ENCODE results near the gene GSTM2. TPM values are rescaled to one million over a fixed set of nuclear protein-coding genes. Genes with fewer than 3 reads are reported as not detected.

The GSTM2 gene
- total and polyA plus RNA-seq, 2 of the 4 experiments (the other 2 are of a cell fraction) = 10.2 to 85.5 TPM

GRCh38 chr1:109712321-109712864, 44.5 kb downstream of the GSTM2 start:
- no peak overlapping the region for H4K5ac ChIP-seq (ENCODE audit: low read depth, low read length)
- no peak overlapping the region for H3K4me3 ChIP-seq (ENCODE audit: insufficient read depth, low read depth, low read length)
- intact Hi-C loops (cut with micrococcal nuclease) (no loop called here), in situ Hi-C loops (cut with MboI; ENCODE audit: low sequenced_read_pairs) (no loop called here), dilution Hi-C loops (cut with HindIII; ENCODE audit: low sequenced_read_pairs, unreplicated experiment) (no loop called here)
- H3K9me3 ChIP-seq (ENCODE audit: control insufficient read depth, insufficient read depth, low read length) = peaks cover 6% of the 10 kb centered on the region
- no peaks in the 10 kb centered on the region for H3K79me1 ChIP-seq (ENCODE audit: low read depth in 1 of 2, low read length in 2 of 2)
- H2AK9ac ChIP-seq (replicated peaks; ENCODE audit: low read depth, low read length, poor library complexity) = no peak overlapping the region
- no peak overlapping the region for H3K18ac ChIP-seq (ENCODE audit: low read depth, low read length)
- ATAC-seq (ENCODE audit: low read depth) (peak; percentile 14; the same call in 1 of the 2 replicates), DNase-seq (no peak)
- H2BK20ac ChIP-seq (ENCODE audit: low read depth, low read length) = no peak overlapping the region
- H3K27ac ChIP-seq (ENCODE audit: insufficient read depth, low read length) = no peak overlapping the region
- H4K91ac ChIP-seq (ENCODE audit: insufficient read depth, low read depth, low read length) = no peak overlapping the region
- 39% methylated on average over 17 of the region's 22 CpGs; no CpG with 5 or more reads in 1 of the 2 experiments for WGBS, 2 experiments (ENCODE audit: extremely low coverage in 2 of 2, insufficient read length in 1 of 2)
- no peak overlapping the region for H2BK5ac ChIP-seq (ENCODE audit: low read depth, low read length, poor library complexity, severe bottlenecking)
- H3K56ac ChIP-seq (ENCODE audit: extremely low read depth, insufficient read depth, low read length) = no peak overlapping the region
- H3K14ac ChIP-seq (replicated peaks; ENCODE audit: low read depth, low read length) = no peak overlapping the region
- ChIA-PET POLR2A (ENCODE audit: unreplicated experiment) (no interaction called here), CTCF (interaction anchor here (0.6 kb wide), 1 partner anchor 308 kb away, joined by 9 read pairs; no protein-coding TSS in a partner anchor)
- H4K8ac ChIP-seq (ENCODE audit: low read depth in 2 of 2, low read length in 2 of 2) = no peak overlapping the region
- H3K4me2 ChIP-seq (ENCODE audit: low read depth, low read length) = no peak overlapping the region
- H4K20me1 ChIP-seq (ENCODE audit: insufficient read depth, low read length) = no peaks in the 10 kb centered on the region
- no peak overlapping the region for H3K23ac ChIP-seq (ENCODE audit: low read depth, low read length)
- no peaks in the 10 kb centered on the region; the same call in 1 of the 2 replicates for H3K27me3 ChIP-seq (ENCODE audit: control insufficient read depth, insufficient read depth, low read length)
- no peak for TF ChIP-seq POLR2A (IDR thresholded peaks at IDR 0.05; ENCODE audit: low read depth, low read length)
- no peak for TF ChIP-seq RFX5 (IDR thresholded peaks at IDR 0.05; ENCODE audit: low read depth, low read length)
- TF ChIP-seq, protein P1, sequence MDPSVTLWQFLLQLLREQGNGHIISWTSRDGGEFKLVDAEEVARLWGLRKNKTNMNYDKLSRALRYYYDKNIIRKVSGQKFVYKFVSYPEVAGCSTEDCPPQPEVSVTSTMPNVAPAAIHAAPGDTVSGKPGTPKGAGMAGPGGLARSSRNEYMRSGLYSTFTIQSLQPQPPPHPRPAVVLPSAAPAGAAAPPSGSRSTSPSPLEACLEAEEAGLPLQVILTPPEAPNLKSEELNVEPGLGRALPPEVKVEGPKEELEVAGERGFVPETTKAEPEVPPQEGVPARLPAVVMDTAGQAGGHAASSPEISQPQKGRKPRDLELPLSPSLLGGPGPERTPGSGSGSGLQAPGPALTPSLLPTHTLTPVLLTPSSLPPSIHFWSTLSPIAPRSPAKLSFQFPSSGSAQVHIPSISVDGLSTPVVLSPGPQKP (IDR thresholded peaks at IDR 0.05; ENCODE audit: borderline replicate concordance, low read depth, low read length) = no peak
- TF ChIP-seq, protein P2, sequence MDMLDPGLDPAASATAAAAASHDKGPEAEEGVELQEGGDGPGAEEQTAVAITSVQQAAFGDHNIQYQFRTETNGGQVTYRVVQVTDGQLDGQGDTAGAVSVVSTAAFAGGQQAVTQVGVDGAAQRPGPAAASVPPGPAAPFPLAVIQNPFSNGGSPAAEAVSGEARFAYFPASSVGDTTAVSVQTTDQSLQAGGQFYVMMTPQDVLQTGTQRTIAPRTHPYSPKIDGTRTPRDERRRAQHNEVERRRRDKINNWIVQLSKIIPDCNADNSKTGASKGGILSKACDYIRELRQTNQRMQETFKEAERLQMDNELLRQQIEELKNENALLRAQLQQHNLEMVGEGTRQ (IDR thresholded peaks at IDR 0.05; ENCODE audit: low read depth, low read length) = no peak
- TF ChIP-seq RAD21 (IDR thresholded peaks at IDR 0.05; ENCODE audit: low read length) = no peak
- no peak for TF ChIP-seq MAZ (IDR thresholded peaks at IDR 0.05; ENCODE audit: borderline replicate concordance, low read depth, low read length)
- TF ChIP-seq NFE2L2 (IDR thresholded peaks at IDR 0.05; ENCODE audit: low read depth, low read length) = no peak
- TF ChIP-seq CEBPB (IDR thresholded peaks at IDR 0.05; ENCODE audit: low read depth, low read length) = no peak
- no peak for TF ChIP-seq FOS (IDR thresholded peaks at IDR 0.05; ENCODE audit: low read depth, low read length)
- TF ChIP-seq CTCF (conservative IDR thresholded peaks at IDR 0.05; ENCODE audit: low read depth, low read length) = no peak
- TF ChIP-seq RCOR1 (IDR thresholded peaks at IDR 0.05; ENCODE audit: insufficient replicate concordance, low read length) = no peak
- H3K4ac ChIP-seq (ENCODE audit: low read depth, low read length) = no peak overlapping the region
- H2BK15ac ChIP-seq (ENCODE audit: low read depth, low read length) = no peak overlapping the region
- no peaks in the 10 kb centered on the region for H3K9me1 ChIP-seq (ENCODE audit: insufficient read depth, low read length)
- peak overlapping the region; percentile 72 for H2AFZ ChIP-seq (replicated peaks; ENCODE audit: low read length, poor library complexity)
- H3K9ac ChIP-seq (ENCODE audit: low read depth, low read length) = no peak overlapping the region
- no peaks in the 10 kb centered on the region for H3K36me3 ChIP-seq (ENCODE audit: control insufficient read depth, insufficient read depth, low read length)
- no peaks in the 10 kb centered on the region for H3K4me1 ChIP-seq (ENCODE audit: control insufficient read depth, insufficient read depth, low read length)
- no peak overlapping the region for H2BK120ac ChIP-seq (ENCODE audit: low read depth, low read length)
- no peak overlapping the region for H2AK5ac ChIP-seq (ENCODE audit: low read depth, low read length)
- BruUV-seq (replicated peaks) = no TSS peak
